H7 (cell line): ENCODE measurements around the gene KSR2. TPM values are rescaled to one million over a fixed set of nuclear protein-coding genes. Genes with fewer than 3 reads are reported as not detected.
"Not testable (repeated sequence)": the region's sequence is repeated elsewhere in the genome, so short reads cannot be mapped to it uniquely, and the experiment has no call there.

Experiments
- DNase-seq: peaks from one replicate; pipeline ENCODE4 v3.0.0; 2012
- H3K27me3 ChIP-seq: 2 replicates; pipeline ENCODE4 v1.6.0; 2011; ENCODE audit warnings: mild to moderate bottlenecking, low read length; ENCODE audit not compliant: control insufficient read depth, insufficient read depth
- H3K36me3 ChIP-seq: replicated peaks from 2 replicates; pipeline ENCODE4 v1.5.1; 2011; ENCODE audit warnings: low read length; ENCODE audit not compliant: control insufficient read depth, insufficient read depth
- H3K4me3 ChIP-seq: 2 replicates; pipeline ENCODE4 v1.5.1; 2011; ENCODE audit warnings: low read depth, mild to moderate bottlenecking, control low read depth, low read length, moderate library complexity; ENCODE audit not compliant: insufficient read depth
- total RNA-seq: library from RNA; depleted of rRNA; stranded (reverse); fragments of >200 nt; shearing (Covaris generic); gene quantifications from 2 replicates; pipeline ENCODE4 v1.2.3, GENCODE V29; 2014

Gene KSR2
- total RNA-seq, 1 experiment from 2014 or later = 0.10 TPM

DNA sequence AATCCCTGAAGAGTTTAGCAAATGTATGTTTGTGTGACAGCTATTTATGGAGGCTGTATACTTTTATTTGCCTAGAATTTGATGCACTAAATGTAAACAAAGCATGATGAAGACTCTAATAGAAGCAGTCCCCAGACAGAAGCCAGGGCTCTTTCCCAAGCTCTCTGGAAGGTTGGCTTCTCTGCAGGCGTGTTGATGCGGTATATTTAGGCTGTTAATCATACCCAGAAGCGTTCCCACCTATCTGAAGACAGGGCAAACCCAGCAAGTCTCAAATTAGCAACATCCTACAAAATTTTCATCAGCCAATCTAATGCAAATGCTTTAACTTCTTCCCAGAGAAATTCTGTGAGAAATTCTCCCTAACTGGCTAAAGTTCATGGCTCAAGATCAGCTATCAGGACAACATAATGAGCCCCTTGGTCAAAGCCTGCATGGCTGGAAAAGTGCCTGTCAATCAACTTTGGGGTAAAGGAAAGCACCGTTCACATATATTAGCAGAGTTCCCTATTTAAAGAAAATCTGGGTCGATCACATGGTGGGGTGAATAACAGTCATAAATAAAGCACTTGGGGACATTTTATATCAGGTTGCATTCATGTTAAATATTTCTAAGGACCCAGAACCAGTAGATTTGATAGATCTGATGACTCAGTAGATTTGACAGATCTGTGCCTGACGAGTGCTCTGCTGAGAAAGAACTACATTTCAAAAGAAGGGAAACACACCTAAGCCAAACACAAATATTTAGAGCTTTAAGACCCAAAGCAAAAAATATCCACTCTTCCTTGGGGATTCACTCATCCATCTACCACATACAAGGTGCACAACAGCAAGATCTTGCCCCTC, 46.6 kb downstream of the KSR2 start:
- Histone ChIP-seq H3K27me3 (no peaks in the 10 kb centered on the region), H3K4me3 (no peak overlapping the region), H3K36me3 (no peaks in the 10 kb centered on the region)
- DNase-seq = no peak

DNA sequence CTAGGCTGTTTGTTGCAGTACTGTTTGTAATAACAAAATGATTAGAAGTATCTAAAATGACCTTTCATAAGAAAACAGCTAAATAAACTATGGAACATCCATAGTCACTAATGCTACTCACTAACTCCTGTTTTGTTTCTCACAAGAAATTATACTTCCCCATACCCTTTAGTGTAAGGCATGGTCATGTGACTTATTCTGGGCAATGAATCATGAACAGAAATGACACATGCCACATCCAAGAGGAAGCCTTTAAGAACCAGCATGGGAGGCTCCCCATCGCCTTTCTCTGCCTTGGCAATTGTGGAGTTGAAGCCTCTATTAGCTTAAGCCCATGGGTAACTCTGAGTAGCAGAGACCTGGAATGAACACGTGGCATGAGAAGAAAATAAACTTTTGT, 49.3 kb downstream of the KSR2 start:
- Histone ChIP-seq H3K36me3 (no peaks in the 10 kb centered on the region), H3K27me3 (no peaks in the 10 kb centered on the region), H3K4me3 (no peak overlapping the region)
- no peak for DNase-seq

DNA sequence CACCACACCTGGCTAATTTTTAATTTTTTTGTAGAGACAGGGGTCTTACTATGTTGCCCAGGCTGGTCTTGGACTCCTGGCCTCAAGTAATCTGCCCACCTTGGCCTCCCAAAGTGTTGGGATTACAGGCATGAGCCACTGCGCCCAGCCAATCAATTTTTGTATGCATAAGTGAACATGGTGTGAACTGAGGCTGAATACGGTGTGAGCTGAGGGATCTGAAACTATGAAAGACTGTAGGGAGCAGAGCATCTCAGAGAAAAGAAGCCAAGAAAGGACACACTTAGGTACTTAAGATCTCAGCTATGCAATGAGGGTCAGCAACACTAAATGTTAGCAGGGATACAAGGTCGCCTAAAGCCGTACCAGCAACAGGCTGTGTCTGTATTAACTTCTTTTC, 54.1 kb downstream of the KSR2 start:
- Histone ChIP-seq H3K36me3 (no peaks in the 10 kb centered on the region), H3K27me3 (no peaks in the 10 kb centered on the region), H3K4me3 (no peak overlapping the region)
- no peak for DNase-seq

DNA sequence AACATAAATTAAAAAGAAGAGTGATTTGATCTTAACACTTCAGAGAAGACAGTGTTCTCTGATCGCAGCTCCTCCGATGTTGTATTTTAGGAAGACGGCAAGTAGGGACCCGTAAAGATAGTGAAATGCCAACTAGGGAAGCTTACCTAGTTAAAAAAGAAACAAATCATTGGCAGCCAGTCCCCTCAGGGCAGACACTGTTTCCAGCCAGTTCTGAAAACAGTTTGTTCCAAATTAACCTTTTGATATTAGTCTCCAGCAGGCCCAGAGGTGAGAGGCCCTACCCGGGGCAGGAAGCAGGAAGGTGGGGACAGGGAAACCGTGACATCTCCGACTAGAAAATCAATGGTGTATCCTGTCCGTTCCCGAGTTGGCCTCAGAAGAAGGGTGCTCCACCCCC, 56.0 kb downstream of the KSR2 start:
- no peaks in the 10 kb centered on the region for H3K36me3 ChIP-seq
- no peak for DNase-seq
- no peak overlapping the region for H3K4me3 ChIP-seq
- no peaks in the 10 kb centered on the region for H3K27me3 ChIP-seq

DNA sequence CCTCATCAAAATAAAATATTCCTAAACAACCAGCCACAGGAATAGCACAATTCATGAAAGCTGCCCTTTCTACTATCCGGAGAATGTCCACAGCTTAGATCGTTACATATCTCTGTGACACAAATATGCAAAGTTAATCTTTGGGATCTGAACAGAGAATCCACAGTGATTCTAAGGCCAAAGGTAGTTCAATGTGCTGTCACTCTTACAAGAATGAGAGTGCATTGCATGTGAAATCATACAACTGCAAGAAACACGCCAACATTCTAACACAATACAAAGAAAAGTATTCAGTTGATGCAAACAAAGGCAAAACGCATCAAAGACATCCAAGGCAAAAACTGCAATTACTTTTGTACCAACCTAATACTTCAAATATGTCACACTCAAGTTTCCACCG, 60.4 kb downstream of the KSR2 start:
- DNase-seq = no peak
- H3K4me3 ChIP-seq = no peak overlapping the region
- H3K36me3 ChIP-seq = no peaks in the 10 kb centered on the region
- no peaks in the 10 kb centered on the region for H3K27me3 ChIP-seq

DNA sequence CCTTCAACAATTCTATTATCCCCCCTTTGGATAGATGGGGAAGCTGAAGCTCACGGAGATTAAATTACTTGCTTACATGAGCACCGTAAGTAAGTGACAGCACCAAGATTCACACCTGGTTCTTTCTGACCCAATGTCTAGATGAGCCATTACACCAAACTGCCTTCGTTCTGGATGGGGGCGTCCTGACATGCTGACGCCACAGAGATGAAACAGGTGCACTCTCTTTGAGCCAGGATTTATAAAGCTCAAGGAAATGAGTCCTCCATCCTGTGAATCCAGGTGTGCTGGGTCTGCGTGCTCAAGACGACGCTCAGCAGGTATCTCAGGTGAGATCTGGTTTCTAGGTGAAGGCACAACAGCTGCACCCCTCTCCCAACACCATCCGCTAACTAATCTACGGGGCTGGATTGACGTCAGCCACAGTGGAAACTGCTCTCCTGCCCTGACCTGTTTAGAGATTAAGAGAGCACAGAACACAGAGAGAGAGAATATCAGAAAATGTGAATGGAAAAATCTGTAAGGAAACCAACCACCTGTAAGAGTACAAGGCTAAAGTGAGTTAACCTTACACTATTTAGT, 61.6 kb downstream of the KSR2 start:
- DNase-seq = peak; percentile 25
- Histone ChIP-seq H3K27me3 (no peaks in the 10 kb centered on the region), H3K4me3 (no peak overlapping the region), H3K36me3 (no peaks in the 10 kb centered on the region)

DNA sequence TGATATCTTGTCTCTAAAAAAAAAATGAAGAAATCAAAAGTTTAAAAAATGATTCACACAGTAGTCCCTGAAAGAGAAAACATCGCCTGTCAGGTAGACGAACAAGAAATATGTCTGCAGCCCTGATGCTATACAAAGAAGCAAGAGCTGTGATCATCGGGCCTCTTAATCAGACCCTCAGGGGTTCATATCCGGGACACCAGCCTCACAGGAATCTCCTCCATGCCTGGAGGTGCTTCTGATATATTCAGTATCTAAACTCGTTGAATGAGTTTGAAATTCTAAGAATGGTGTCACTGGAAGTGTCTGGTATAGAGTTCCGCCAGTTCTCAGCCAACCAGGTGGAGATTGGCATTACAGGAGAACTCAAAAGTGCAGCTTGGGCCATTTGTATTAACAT, 64.7 kb downstream of the KSR2 start:
- no peak for DNase-seq
- Histone ChIP-seq H3K36me3 (no peaks in the 10 kb centered on the region), H3K27me3 (no peaks in the 10 kb centered on the region), H3K4me3 (no peak overlapping the region)

DNA sequence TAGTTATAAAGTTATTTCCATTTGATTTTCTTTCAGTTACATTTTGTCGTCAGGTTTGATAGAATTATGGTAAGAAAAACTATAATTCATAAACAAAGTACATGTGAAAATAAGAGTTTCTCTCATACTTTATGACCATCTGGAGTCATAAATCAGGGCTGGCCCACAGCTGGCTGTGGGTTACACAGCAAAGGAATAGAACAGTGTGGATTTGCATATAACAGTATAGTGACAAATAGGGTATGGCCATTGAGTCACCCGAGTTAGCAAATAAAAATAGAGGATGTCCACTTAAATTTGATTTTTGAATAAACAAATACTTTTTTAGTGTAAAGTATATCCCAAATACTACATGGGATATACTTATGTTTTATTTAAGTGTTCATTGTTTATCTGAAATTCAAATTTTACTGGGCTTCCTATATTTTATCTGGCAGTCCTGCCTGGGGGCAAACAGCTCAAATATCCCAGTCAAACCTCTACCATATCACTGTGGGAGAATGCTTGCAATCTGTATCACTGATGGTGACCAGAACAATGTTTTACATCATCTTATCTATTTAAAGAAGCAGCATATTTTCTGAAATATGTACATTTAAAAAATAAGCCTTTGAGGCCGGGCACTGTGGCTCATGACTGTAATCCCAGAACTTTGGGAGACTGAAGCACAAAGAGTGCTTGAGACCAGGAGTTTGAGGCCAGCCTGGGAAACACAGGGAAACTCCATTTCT, 65.5 kb downstream of the KSR2 start:
- DNase-seq = no peak
- H3K27me3 ChIP-seq = no peaks in the 10 kb centered on the region
- no peaks in the 10 kb centered on the region for H3K36me3 ChIP-seq
- no peak overlapping the region for H3K4me3 ChIP-seq

DNA sequence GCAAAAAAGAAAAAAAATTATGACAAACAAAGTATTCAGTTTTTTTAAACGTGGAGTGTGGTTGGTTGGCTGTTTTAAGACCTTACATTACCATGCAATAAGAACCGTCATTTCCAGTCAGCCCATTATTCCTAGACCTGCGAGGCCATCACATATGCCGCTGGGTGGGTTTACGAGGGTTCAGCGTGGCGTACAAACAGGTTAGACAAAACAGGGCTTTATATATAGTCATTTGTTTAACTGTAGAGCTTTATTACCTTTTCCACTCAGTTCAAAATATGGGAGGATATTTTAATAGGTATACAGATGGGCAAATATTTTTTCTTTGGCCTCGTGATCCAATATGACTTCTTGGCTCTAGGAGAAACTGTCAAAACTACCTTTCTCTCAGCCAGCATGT, 67.2 kb downstream of the KSR2 start:
- no peak overlapping the region for H3K4me3 ChIP-seq
- DNase-seq = no peak
- no peaks in the 10 kb centered on the region for H3K27me3 ChIP-seq
- no peaks in the 10 kb centered on the region for H3K36me3 ChIP-seq

DNA sequence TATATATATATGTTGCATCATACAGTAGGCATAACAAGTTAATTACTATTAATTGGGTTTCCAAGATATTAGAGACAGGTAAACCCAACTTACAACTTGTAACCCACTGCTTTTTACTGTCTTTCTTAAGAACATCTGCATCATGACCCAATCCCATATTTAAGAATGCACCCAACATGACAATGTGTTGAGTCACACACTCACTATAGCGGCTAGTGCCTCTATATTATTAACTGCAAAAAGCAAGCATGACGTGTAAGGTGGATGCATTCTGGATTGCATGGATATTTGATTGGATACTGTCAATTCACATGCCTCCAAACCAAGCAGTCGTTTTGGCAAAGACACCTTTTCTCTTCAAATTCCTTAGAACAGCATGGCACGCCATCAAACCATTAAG, 68.2 kb downstream of the KSR2 start:
- Histone ChIP-seq H3K4me3 (no peak overlapping the region), H3K36me3 (no peaks in the 10 kb centered on the region), H3K27me3 (no peaks in the 10 kb centered on the region)
- DNase-seq = no peak

DNA sequence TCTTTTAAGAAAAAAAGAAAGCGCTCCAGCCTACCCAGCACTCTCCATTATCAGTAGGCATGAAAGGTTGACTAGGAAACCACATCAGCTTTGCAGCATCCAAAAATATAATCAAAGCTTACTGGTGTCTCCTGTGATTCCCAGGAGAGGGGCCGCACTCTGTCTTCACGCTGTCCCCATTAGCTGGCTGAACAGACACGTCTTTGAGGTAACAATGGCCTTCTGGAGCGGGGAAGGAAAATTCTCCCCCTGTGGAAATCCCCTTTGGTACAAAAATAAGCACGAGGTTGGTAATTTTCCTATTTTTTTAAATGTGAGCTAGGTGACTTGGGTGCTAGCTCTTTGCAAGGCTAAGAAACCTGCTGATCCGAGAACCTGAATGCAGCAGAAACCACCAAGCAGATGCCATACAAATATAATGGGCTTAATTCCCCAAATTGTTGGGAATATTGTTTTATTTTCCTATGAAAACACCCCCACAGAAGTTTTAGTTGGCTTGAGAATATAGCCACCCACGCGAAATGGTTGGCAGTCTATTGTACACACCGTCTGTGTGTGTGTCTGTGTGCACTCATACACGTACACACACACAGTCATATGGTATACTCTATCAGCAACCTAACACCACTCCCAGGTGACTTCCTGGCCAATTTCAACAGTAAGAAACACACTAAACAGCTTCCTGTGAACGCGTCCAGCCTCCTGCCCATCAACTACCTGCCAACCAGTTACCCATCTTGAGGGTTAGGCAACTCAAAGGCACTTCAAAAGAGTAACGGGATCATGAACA, 71.2 kb downstream of the KSR2 start:
- Histone ChIP-seq H3K27me3 (no peaks in the 10 kb centered on the region), H3K4me3 (no peak overlapping the region), H3K36me3 (no peaks in the 10 kb centered on the region)
- no peak for DNase-seq

DNA sequence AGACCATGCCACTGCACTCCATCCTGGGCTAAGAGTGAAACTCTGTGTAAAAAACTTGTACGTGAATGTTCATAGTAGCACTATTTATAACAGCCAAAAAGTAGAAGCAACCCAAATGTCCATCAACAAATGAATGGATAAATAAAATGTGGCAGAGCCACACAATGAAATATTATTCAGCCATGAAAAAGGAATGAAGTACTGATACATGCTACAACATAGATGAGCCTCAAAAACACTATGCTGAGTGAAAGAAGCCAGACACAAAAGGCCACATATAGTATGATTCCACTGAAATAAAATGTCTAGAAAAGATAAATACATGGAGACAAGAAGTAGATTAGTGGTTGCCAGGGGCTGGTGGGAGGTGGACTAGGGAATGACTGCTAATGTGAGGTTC, 72.8 kb downstream of the KSR2 start:
- Histone ChIP-seq H3K27me3 (no peaks in the 10 kb centered on the region), H3K36me3 (no peaks in the 10 kb centered on the region), H3K4me3 (no peak overlapping the region)
- DNase-seq = no peak

DNA sequence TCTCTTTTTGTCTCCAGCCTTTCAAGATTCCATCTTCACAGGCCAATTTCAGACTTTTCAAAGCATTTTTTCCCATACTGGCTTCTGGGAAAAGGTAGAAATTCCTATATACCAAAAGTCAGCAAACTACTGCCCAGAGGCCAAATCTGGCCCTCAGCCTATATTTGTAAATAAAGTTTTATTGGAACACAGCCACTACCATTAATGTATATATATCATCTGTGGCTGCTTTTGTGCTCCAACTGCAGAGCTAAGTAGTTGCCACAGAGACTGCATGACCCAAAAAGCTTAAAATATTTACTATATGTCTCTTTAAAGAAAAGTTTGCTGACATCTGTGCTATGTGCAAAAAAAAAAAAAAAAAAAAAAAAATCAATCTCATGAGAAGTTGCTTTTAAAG, 76.3 kb downstream of the KSR2 start:
- no peak overlapping the region for H3K4me3 ChIP-seq
- no peak for DNase-seq
- H3K36me3 ChIP-seq = no peaks in the 10 kb centered on the region
- H3K27me3 ChIP-seq = no peaks in the 10 kb centered on the region

DNA sequence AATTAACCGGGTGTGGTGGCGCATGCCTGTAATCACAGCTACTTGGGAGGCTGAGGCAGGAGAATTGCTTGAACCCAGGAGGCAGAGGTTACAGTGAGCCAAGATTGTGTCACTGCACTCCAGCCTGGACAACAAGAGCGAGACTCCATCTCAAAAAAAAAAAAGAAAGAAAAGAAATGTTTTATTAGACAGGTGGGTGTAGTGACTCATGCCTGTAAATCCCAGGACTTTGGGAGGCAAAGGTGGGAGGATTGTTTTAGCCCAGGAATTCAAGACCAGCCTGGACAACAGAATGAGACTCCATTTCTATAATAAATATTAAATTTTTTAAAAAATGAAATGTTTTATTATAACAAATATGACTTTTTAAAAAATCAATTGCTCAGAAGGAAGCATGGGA, 77.5 kb downstream of the KSR2 start:
- H3K27me3 ChIP-seq, H3K36me3 ChIP-seq, H3K4me3 ChIP-seq, DNase-seq: not testable (repeated sequence)
